Left lobe of liver (tissue), 2 donors: ENCODE measurements around the gene SEMA6C. TPM values are rescaled to one million over a fixed set of nuclear protein-coding genes. Genes with fewer than 3 reads are reported as not detected.

ENCODE experiments used
- ATAC-seq: fragments of 200-7000 bp; cut with Tn5 transposase; one replicate; pipeline ENCODE4 v1.9.1; 2020; ENCODE audit warnings: mild to moderate bottlenecking, moderate library complexity
- DNase-seq: peaks from one replicate; pipeline ENCODE4 v3.0.0-alpha.2; 2020; ENCODE audit warnings: low spot score
- total RNA-seq: library from RNA; stranded (reverse); gene quantifications from one replicate; pipeline ENCODE4 v1.2.1, GENCODE V29; 2021
- donor health status: DM: no; HTN: no; CAD: no; lungs with moderate emphysema.
- donor health status: DM: no; HTN: yes; CAD: no.

The SEMA6C gene
- total RNA-seq, 1 donor from 2014 or later = 6.4 TPM

DNA sequence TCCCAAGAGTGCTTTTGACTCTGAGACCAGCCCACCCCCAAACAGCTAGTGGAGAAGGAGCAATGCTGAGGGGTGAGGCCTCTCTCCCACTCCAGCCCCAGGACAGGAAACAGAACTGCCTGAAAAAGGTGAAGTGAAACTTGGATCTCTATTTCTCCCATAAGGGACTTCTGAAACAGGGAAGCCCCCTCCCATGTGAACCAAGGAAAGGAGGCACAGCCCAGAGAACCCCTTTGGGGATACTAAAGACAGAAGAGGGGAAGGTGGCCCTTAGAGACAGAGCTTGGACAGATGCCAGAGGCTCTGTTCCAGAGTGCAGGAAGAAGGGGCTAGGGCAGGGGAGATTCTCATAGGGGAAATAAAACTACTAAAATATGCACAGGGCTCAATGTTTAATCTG, 12.9 kb upstream of the SEMA6C start:
- ATAC-seq (no peak), DNase-seq (no peak)

DNA sequence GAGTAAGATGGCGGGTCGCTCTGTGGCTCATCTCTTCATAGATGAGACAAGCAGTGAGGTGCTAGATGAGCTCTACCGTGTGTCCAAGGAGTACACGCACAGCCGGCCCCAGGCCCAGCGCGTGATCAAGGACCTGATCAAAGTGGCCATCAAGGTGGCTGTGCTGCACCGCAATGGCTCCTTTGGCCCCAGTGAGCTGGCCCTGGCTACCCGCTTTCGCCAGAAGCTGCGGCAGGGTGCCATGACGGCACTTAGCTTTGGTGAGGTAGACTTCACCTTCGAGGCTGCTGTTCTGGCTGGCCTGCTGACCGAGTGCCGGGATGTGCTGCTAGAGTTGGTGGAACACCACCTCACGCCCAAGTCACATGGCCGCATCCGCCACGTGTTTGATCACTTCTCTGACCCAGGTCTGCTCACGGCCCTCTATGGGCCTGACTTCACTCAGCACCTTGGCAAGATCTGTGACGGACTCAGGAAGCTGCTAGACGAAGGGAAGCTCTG, 12.4 kb upstream of the SEMA6C start:
- ATAC-seq = no peak
- DNase-seq = no peak

DNA sequence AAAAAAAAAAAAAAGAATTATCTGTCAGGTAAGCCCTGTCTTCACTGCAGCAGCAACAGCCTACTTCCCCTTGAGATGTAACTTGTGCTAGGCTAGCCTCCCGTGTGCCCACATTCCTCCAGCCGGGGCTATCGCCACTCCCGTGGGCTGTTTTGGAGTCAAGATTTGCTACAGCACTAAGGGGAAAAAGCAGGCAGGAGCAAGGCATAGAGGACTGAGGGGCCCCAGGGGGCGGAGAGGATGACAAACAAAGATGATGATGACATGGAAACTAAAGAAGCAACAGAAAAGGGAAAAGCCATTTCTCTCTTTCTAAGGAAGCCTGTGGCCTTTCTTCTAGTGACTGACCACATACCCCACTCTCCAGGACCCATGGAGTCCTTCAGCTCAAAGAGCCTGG, 11.9 kb upstream of the SEMA6C start:
- ATAC-seq (no peak), DNase-seq (no peak)

DNA sequence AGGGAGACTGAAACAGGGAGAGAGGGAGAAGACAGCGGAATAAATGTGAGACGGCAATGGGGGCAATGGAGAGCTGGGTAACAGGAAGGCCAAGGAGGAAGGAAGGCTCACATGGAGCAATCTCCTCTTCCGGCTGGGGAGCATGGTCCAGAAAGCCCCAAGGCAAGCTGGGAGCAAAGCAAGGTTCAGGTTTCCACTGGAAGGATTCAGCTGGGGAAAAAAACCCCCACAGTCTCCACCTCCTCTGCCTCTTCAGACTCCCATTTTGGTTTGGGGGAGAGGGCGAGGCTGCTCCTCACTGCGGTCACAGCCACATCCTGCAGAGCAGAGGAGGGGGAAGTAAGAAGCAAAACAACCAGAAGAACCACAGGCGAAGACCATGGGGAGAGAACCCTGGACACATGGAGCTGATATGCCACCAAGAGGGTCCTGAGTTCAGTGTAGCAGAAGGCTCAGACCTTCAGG, 10.7 kb upstream of the SEMA6C start:
- no peak for DNase-seq
- ATAC-seq = peak; percentile 10

DNA sequence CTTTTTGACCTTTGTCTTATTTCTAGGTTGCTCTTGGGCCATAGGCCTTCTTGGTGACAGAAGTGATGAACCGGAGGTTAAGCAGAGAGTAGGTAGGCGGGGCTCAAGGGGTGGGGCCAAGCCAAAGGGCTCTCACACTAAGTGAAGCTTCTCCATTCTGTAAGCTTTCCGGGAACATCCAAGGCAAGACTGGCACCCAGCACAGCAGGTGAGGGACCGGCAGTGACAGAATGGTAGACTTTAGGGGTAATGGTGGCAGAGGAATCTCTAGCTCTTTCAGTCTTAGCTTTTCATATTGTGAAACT, 10.0 kb upstream of the SEMA6C start, which contains the start of gene TNFAIP8L2:
Gene TNFAIP8L2 (plus strand): TSS at position 135 of the 305 bp plus-strand sequence. CDS start 2,049 bp downstream, outside the sequence.
- ATAC-seq (peak; percentile 71), DNase-seq (no peak)

DNA sequence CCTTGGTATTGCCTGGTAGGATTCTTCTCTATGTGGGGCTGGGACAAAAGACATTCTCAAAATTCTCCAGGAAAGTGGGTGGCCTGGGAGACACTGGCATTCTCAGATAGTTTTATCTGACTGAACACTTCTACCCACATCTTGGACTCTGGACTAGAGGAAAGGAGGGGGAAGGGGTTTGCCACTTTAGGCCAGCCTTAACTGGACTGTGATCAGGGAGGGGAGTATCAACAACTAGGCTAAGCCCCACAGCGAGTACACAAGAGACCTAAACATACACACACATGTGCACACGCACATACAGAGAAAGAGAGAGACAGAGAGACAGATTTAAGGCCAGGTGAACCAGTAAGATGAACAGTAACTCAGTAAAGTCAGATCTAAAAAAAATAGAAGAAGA, 1.2 kb upstream of the SEMA6C start:
- ATAC-seq (peak; percentile 47), DNase-seq (no peak)

DNA sequence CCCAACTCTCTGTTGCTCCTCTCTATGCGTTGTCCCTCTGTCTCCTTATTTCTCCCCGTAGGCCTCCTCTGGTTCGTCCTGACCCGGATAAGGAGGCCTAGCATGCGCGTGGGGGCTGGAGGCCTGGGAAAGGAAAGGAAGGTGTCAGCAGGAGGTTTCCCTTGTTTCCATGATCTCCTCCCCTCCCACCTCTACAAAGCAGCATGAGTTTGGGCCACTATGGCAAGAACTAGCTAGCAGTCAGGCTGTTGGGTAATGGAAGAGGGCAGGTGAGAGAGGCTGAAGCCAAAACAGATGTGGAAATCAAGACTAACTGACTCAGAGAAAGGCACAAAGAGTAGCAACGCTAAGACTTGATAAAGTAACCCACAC, 687 bp upstream of the SEMA6C start:
- ATAC-seq = peak; percentile 63
- DNase-seq = no peak

DNA sequence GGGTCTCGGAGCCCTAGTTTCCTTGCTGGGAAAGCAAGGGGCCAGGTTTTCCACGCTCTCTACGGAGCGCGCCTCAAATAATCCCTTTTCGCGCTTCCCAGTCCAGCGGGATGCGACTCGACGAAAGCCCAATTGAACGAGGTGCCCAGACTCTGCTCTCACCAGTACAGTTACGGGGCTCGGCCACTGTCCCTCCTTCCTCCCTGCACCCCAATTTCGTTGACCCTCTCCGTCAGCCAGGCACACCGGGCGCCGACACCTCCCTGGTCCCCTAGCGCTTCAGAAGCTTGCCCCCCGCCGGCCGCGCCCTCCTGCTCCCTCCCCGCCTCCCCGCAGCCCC, 389 bp downstream of the SEMA6C start:
- no peak for DNase-seq
- no peak for ATAC-seq

DNA sequence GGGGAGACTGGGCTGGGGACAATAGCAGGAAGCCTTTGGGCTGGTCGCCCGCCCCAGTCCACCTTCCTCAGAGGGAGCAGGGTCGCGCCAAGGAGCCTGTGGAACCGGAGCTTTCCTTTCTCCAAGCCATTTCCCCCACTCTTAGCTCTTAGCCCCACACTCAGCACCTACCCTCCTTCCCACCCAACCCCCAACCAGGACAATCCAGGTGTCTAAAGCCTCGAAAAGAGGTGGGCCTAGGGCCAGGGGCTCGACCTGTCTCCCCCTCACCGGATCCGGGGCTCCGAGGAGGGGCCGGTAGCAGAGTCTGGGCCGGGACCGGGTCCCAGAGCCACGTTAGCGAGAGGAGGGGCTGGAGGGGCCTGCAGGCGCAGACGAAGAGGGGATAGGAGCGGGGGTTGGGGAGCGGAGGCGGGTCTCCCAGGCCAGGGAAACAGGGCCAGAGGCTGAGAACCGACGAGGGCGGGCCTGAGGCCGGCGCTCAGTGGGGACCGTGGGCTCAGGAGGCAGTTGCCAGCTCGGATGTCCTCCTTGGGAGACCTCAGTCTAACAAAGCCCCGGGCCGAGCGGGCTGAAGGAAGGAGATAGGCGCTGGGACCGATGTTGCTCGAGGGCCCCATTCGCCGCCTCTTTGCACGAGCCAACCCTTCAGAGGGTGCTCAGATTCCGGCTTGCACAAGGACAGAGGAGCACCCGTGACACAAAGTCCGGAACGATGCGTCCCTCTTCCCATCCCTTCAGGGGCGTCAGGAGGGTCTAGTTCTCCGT, 943 bp downstream of the SEMA6C start:
- DNase-seq (no peak), ATAC-seq (no peak)

DNA sequence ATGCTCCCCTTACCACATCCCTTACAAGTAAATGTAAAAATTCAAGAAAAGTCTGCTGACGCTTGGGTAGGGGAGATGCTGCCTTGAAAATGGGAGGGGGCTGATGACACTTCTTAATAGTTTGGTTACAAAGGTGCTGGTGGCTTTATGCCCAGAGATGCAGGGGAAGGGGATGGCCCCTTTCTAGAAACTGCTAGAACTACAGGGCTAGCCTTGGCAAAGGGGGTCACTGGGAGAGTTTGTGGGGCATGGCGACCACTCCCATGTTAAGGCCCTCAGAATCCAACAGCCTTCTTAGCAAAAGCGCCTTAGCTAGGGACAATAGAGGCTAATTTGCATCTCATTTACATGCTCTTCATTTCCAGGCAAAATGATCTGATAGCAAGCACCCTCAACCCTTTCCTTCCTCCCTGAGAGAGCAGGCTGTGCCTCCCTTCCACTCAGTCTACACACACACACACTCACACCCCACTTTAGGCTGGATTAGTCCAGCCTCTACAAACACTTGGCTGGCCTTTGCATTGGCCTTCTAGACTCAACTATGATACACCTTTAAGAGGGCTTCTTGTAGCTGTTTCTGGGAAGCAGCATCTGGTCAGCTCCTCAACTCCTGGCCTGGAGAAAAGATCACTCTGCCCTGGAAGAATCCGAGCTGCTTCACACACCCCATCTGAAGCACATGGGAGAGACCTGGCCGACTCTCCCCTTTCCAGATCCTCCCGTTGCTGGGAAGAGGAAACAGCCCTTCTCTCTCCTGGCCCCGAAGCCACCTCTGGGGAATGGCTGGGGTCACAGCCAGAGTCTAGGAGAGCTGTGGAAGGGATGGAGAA, 1.7 kb downstream of the SEMA6C start:
- ATAC-seq (no peak), DNase-seq (no peak)

DNA sequence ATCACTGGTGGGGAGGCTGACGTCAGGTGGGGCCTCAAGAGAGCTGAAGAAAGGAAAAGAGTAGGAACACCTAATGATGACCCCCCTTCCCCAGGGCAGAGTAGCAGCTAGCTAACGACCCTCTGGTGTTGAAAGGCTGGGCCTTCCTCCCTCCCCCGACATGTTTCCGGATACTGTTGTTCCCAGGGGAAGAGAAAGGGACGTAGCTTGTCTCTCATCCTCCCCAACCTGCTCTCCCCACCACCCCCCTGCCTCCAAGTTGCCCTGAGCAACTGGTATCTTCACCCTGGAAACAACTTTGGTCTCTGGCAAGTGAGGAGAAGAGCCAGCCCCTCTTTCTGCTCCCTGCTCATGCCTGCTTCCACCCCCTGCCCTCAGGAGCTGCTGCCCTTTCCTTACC, 2.4 kb downstream of the SEMA6C start:
- DNase-seq = no peak

DNA sequence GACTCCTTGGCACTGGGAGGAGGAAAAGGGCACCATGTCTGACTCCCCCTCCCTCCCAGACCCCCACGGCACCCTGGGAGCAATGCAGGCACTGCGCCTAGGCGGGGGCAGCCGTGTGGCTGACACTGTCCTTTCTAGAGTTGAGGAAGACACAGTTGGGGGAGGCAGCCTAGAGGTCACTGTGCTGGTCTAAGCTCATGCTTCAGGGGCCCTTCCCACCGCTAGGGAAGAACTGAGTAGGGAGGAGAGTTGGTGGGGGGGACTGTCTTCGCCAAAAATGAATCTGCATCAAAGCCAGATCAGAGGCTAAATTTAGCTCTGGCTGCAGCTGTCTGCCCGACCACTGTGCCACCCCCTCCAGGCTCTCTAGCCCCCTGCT, 3.4 kb downstream of the SEMA6C start:
- no peak for ATAC-seq
- no peak for DNase-seq

More for the DNA sequence above, 2.4 kb downstream of the SEMA6C start:
- no peak for ATAC-seq

DNA sequence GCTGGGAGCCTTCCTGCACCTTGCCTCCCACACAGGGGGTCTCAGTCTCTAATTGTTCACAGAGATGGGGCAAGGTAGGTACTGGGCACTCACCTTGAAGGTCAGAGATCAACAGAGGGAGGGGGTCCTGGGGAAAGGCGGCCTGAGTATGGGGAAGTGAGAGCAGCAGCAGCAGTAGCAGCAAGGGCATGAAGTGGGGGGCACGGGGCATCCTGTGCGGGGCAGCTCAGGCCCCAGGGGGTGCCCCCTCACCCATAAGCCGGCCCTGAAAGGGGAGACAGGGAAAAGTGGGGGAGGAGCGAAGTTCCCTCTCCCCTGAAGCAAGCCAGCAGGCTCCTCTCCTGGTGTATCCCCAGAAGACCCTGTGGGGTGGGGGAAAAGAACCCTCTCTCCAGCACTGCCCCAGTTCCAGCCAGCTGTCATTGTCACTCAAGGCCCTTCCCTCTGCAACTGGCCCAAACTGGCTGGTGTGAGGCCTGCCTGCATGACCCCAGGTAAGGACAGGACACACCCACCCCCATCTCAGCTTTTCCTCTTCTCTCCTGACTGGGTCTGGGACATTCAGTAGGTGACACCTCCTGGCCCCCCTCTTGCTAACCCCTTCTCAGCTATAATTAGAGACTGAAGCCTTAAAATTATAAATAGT, 3.9 kb downstream of the SEMA6C start:
- ATAC-seq = no peak
- DNase-seq = no peak

DNA sequence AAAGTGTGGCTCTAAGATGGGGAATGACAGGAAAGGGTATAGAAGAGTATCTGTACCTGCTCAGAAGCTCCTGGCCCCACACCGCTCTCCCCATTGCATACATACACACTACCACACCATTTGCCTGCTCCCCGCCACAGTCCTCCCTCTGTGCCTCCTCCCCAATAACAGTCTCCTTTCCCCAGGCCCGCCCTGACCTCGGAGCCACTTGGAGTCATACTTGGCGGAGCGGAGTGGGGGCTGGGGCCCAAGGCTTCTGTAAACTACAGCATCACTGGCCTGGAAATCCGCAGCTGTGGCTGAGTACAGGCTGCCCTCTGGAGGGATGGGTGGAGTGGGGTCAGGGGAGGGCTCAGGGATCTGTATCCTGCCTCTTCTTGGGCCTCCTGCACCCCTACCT, 8.6 kb downstream of the SEMA6C start:
- ATAC-seq (no peak), DNase-seq (no peak)

DNA sequence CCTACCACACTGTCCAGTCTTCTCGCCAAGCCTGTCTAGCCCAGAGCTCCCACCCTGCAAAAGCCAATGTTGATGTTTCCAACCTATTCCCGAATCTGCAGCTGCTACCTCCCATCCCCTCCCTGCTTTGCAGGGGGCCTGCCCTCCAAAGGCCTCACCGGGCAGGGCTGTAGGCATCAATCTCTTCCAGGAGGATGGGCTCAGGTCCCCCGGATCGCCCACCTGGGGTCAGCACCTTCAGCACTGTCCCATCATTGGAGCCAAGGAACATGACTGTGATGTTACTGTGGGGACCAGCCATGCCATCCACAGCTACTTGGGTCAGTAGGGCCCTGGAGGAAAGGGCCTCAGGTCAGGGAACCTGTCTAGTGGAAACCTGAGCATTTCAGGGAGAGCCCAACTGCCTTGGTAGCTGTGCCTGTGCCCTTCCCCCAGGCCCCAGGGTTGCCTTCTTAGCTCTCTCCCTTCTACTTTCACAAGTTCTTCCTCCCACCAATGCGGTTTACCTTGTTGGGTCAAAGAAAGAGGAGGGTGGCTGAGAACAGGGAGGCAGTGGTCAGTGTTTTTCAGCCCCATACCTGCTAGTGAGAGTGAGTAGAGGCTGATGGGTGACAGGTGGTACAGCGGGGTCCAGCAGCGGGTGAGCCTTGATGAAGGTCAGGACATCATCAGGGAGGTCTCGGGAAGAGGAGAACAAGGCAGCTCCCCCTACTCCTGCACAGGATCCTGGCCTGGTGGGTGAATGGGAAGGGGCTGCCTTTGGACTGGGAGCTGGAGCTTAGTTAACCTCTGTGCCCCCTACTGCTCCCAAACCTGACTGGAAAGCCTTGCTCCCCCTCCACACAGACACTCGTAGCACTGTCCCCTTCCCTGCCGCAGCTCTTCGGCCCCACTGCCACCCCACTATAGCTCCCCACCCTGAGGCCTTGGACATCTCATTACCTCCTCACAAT, 10.7 kb downstream of the SEMA6C start:
- ATAC-seq = no peak
- no peak for DNase-seq

DNA sequence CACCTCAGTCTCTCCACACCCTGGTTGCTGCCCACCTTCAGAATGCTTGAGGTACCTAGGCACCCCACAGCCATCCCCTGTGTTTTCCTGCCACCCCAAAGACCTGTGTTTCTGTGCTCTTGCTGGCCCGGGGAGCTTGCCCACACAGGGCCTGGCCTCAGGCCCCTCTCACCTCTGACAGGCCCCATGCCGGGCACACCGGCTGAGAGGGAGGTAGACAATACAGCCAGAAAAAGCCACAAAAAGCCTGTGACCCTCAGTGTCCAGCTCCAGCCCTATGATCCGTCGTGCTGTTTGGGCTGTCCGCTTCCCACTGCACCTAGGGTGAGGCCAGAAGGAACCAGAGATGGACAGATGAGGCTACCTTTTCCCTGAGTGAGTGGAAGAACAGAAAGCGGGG, 11.4 kb downstream of the SEMA6C start:
- ATAC-seq (no peak), DNase-seq (no peak)

DNA sequence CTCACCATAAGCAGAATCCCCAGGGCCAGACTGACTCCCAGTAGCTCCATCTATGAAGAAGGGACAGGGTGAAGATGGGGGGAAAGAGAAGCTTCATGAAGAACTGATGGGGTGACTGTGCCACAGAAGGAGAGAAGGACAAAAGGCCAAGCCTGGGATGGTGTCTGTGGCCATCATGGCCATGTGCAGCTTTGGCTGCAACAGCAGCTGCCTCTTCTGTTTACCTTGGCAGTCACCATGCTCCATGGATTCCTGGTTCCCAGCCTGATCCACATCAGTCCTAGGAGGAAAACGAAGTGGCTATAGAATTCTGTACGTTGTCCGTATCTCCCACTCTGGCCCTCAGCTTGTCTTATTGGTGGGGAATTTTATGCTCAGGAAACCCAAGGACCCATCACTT, 12.0 kb downstream of the SEMA6C start:
- DNase-seq (no peak), ATAC-seq (peak; percentile 79)

DNA sequence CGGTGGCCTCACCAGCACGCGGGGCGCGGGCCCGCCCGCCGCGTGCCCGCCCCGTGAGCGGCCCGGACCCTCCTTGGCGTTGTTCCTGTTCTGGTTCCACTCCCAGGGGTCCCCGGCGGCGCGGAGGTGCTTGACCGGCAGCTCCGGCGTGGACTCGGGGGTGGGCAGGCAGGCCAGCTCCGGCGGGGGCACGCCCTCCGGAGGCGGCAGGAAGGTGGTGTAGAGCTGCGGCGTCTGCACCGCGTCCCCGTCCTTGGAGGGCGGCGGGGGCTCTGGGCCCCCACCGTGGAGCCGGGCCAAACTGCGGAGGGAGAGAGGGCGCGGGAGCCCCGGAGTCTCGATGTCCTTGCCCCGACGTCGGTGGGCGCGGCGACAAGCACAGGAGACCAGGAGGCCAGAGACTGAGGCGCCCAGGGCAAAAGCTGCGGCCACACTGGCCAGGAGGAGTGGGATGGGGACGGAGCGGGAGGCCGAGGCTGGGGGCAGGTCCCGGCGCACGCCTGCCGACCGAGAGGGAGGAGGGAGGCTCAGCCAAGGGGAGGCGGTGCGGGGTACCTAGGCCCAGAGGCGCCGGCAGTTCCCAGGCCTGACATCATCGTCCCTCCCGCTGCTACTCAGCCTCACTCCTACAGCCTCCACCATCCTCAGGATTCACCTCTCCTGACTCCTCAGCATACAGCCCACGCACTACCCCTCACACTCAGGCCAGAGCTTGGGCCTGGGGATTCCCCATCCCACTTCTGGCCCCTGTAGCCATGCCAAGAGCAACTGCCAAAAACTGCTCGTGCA, 13.2 kb downstream of the SEMA6C start:
- DNase-seq (no peak), ATAC-seq (no peak)

DNA sequence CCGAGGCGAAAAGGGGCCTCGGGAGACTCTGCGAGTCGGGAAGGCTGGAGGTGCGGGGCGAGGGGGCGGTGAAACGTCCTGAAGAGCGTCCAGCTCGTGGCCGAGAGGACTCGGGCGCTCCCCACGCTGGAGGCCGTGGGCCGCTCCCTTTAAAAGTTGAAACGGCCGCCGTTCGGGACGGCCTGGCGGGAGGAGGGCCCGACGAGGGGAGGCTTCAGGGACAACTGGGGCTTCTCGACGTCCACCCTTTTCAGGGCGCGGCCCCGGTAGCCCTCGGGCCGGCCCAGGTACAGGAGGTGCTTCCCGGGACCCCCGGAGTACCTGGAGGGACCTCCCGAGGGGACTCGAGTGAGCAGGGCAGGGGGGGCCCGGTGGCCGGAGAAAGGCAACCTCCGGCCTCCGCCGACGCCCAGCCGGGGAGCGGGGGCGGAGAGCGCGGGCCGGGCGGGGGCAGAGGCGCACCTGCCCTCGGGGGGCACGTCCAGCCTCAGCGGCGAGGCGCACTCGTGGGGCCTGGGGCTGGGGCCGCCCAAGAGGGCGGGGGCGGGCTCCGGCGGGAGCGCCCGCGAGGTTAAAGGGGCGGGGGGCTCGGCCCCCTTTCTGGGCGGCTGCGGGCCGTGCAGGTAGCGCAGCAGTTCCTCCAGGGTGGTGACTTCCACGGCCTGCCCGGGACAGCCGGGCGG, 14.0 kb downstream of the SEMA6C start:
- no peak for ATAC-seq
- DNase-seq = no peak
